Measurements from ENCODE around the gene XIRP2. TPM values are rescaled to one million over a fixed set of nuclear protein-coding genes. Genes with fewer than 3 reads are reported as not detected.
A peak's percentile ranks its signal among the peaks of the same experiment; 100 is the strongest.

The XIRP2 gene
- total RNA-seq, 1 donor from 2014 or later, result not detected

DNA sequence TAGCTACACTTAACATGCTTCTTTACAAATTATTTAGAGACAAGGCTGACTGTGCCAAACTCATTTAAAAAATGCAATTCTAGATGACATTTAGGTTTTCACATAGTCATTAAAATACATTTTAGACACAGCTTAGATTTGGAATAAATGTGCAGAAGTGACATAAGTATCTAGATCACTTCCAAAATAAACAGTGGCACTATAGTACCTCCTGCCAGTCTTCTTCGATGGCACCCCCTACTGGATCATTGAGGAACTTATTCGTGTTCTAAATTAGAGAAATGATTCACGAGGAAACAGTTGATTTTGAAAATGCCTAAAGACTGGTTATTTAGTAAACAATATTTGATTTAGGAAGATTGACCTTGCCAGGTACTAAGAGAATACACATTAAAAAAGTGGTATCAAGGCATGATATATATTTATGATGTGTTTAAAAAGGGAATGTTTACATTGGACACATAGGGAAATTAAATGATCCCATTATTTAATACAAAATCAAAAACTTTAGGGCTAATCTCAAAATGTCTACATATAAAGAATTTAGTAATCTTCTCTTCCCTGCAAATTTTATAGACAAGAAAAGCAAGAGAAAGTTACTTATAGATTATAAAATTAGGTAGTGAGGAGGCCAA, 323.9 kb downstream of the XIRP2 start:
- Mint-ChIP-seq H3K4me1 (ENCODE audit: low read depth, unreplicated experiment) (no peaks in the 10 kb centered on the region), H3K36me3 (ENCODE audit: unreplicated experiment) (no peaks in the 10 kb centered on the region), H3K9me3 (ENCODE audit: unreplicated experiment) (no peaks in the 10 kb centered on the region), H3K27ac (ENCODE audit: unreplicated experiment) (no peak overlapping the region), H3K27me3 (ENCODE audit: unreplicated experiment) (no peaks in the 10 kb centered on the region), H3K4me3 (ENCODE audit: unreplicated experiment) (no peak overlapping the region)
- TF ChIP-seq, protein P1, sequence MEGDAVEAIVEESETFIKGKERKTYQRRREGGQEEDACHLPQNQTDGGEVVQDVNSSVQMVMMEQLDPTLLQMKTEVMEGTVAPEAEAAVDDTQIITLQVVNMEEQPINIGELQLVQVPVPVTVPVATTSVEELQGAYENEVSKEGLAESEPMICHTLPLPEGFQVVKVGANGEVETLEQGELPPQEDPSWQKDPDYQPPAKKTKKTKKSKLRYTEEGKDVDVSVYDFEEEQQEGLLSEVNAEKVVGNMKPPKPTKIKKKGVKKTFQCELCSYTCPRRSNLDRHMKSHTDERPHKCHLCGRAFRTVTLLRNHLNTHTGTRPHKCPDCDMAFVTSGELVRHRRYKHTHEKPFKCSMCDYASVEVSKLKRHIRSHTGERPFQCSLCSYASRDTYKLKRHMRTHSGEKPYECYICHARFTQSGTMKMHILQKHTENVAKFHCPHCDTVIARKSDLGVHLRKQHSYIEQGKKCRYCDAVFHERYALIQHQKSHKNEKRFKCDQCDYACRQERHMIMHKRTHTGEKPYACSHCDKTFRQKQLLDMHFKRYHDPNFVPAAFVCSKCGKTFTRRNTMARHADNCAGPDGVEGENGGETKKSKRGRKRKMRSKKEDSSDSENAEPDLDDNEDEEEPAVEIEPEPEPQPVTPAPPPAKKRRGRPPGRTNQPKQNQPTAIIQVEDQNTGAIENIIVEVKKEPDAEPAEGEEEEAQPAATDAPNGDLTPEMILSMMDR (IDR thresholded peaks at IDR 0.05; ENCODE audit: partially characterized antibody, unreplicated experiment), result peak; percentile 88
- no peak for DNase-seq

DNA sequence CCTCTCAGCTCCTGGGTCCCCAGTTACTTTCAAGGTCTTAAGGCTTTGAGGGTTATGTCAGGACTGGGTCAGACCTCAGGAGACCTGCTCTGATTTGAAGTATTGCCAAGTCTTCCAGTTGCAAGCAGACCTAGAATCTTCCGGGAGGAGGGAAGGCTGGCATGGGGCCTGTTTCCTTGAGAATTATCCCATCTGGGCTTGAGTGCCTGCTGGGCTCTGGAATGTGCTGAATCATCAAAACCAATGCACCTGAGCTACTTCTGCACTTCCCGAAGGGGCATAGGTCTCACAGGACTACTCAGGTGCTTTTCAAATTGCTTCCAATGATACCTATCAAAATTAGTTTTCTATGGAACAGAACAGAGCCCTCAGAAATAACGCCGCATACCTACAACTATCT, 327.3 kb downstream of the XIRP2 start:
- Mint-ChIP-seq H3K9me3 (ENCODE audit: unreplicated experiment) (no peaks in the 10 kb centered on the region), H3K36me3 (ENCODE audit: unreplicated experiment) (no peaks in the 10 kb centered on the region), H3K4me1 (ENCODE audit: low read depth, unreplicated experiment) (no peaks in the 10 kb centered on the region), H3K27me3 (ENCODE audit: unreplicated experiment) (no peaks in the 10 kb centered on the region), H3K27ac (ENCODE audit: unreplicated experiment) (no peak overlapping the region), H3K4me3 (ENCODE audit: unreplicated experiment) (no peak overlapping the region)
- TF ChIP-seq, protein P1 (IDR thresholded peaks at IDR 0.05; ENCODE audit: partially characterized antibody, unreplicated experiment), result no peak
- no peak for DNase-seq

DNA sequence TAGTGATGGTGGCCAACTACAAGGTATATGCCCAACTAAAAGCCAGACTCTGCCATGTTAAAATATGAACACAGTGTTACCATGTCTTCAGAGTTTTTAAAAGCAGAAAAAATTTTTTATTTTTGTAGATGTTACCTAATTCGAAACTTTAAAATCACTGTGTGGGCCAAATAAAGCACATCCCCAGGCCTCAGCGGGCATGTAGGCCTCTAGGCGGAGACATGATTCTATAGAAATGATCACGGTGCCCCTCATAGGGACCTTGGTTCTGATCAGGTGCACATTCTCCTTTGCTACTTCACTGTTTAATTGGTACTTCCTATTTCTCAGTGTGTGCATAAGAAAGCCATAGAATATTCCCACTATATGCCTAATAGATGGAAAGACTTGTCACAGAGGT, 349.2 kb downstream of the XIRP2 start:
- no peak overlapping the region for H3K27ac Mint-ChIP-seq (ENCODE audit: unreplicated experiment)
- no peak overlapping the region for H3K4me3 Mint-ChIP-seq (ENCODE audit: unreplicated experiment)
- DNase-seq, result no peak

DNA sequence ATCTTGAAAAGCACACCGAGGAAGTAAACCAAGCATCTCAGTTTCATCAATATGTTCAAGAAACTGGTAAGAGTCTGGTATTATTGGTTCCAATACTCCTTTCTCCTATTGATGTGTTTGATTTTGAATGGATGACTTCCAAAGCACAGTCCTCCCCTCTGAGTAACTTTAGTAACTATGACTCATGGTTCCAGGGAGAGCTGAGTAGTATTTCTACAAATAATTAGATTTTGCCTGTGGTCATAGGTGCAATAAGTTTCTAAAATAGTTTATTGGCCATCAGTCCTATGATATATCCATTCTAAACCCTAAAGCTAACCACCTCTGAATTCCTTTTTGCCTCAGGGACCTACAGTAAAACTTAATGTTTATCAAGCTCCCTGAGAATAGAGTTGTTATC, 352.4 kb downstream of the XIRP2 start:
- no peaks in the 10 kb centered on the region for H3K9me3 Mint-ChIP-seq (ENCODE audit: unreplicated experiment)
- H3K36me3 Mint-ChIP-seq (ENCODE audit: unreplicated experiment), result no peaks in the 10 kb centered on the region
- H3K27ac Mint-ChIP-seq (ENCODE audit: unreplicated experiment), result no peak overlapping the region
- H3K4me3 Mint-ChIP-seq (ENCODE audit: unreplicated experiment), result no peak overlapping the region
- H3K27me3 Mint-ChIP-seq (ENCODE audit: unreplicated experiment), result no peaks in the 10 kb centered on the region
- TF ChIP-seq, protein P1 (IDR thresholded peaks at IDR 0.05; ENCODE audit: partially characterized antibody, unreplicated experiment), result no peak
- no peaks in the 10 kb centered on the region for H3K4me1 Mint-ChIP-seq (ENCODE audit: low read depth, unreplicated experiment)
- no peak for DNase-seq

More for the DNA sequence above, 349.2 kb downstream of the XIRP2 start:
- H3K4me1 Mint-ChIP-seq (ENCODE audit: low read depth, unreplicated experiment), result no peaks in the 10 kb centered on the region
- no peaks in the 10 kb centered on the region for H3K9me3 Mint-ChIP-seq (ENCODE audit: unreplicated experiment)
- H3K36me3 Mint-ChIP-seq (ENCODE audit: unreplicated experiment), result no peaks in the 10 kb centered on the region
- TF ChIP-seq, protein P1 (IDR thresholded peaks at IDR 0.05; ENCODE audit: partially characterized antibody, unreplicated experiment), result no peak
- no peaks in the 10 kb centered on the region for H3K27me3 Mint-ChIP-seq (ENCODE audit: unreplicated experiment)

DNA sequence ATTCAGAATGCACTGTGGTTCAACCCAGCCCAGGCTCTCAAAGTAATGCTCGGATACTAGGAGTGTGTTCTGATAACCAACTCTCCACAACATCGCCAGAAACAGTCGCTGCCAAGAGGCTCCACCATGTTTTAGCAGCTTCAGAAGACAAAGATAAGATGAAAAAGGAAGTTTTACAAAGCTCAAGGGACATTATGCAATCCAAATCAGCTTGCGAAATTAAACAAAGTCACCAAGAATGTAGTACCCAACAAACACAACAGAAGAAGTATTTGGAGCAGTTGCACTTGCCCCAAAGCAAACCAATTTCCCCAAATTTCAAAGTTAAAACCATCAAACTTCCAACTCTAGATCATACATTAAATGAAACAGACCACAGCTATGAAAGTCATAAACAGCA, 360.9 kb downstream of the XIRP2 start:
- Mint-ChIP-seq H3K9me3 (ENCODE audit: unreplicated experiment) (no peaks in the 10 kb centered on the region), H3K4me1 (ENCODE audit: low read depth, unreplicated experiment) (no peaks in the 10 kb centered on the region), H3K4me3 (ENCODE audit: unreplicated experiment) (no peak overlapping the region), H3K36me3 (ENCODE audit: unreplicated experiment) (no peaks in the 10 kb centered on the region), H3K27ac (ENCODE audit: unreplicated experiment) (no peak overlapping the region), H3K27me3 (ENCODE audit: unreplicated experiment) (no peaks in the 10 kb centered on the region)
- TF ChIP-seq, protein P1 (IDR thresholded peaks at IDR 0.05; ENCODE audit: partially characterized antibody, unreplicated experiment), result no peak
- DNase-seq, result no peak
